OCI-LY7 (cell line): ENCODE results near the gene MAP1B. TPM values are rescaled to one million over a fixed set of nuclear protein-coding genes. Genes with fewer than 3 reads are reported as not detected.
A peak's percentile ranks its signal among the peaks of the same experiment; 100 is the strongest.

ENCODE experiments used
- Bru-seq: library from RNA; stranded (reverse); fragments of 400-500 nt; gene quantifications from one replicate; lab custom pipeline; 2021; lab: Mats Ljungman, UMichigan
- BruChase-seq, 2 experiments: library from RNA; stranded (reverse); fragments of 400-500 nt; gene quantifications; one replicate each; lab custom pipeline; 2021; lab: Mats Ljungman, UMichigan
- BruUV-seq: library from RNA; stranded (reverse); fragments of 400-500 nt; replicated peaks from 2 replicates; lab custom pipeline; 2021; lab: Mats Ljungman, UMichigan
- CTCF ChIA-PET: fragments of 300-600 bp; sonication (Branson Sonifier 250); formaldehyde crosslinking; loops from one replicate; lab custom pipeline; 2022; ENCODE audit warnings: antibody characterized with exemption; ENCODE audit not compliant: unreplicated experiment; lab: Charles Lee
- POLR2A ChIA-PET: fragments of 300-600 bp; sonication (Branson Sonifier 250); formaldehyde crosslinking; loops from one replicate; lab custom pipeline; 2022; ENCODE audit warnings: antibody characterized with exemption; lab: Charles Lee
- DNase-seq: peaks from one replicate; pipeline ENCODE4 v3.0.0-alpha.2; 2015; ENCODE audit warnings: low spot score
- H2AFZ ChIP-seq: fragments of 200-600 bp; sonication (generic), shearing (Covaris generic); 2 replicates; pipeline ENCODE4 v1.6.1; 2014; ENCODE audit warnings: mild to moderate bottlenecking, antibody characterized with exemption, low read length, moderate library complexity
- H3K27ac ChIP-seq: fragments of 200-600 bp; sonication (generic); 2 replicates; pipeline ENCODE4 v1.5.1; 2014; ENCODE audit warnings: mixed run types, low read depth, mild to moderate bottlenecking, moderate library complexity, low read length, inconsistent platforms; ENCODE audit not compliant: poor library complexity, severe bottlenecking
- H3K36me3 ChIP-seq: fragments of 200-600 bp; sonication (generic); 2 replicates; pipeline ENCODE4 v1.6.1; 2014; ENCODE audit warnings: mild to moderate bottlenecking, antibody characterized with exemption, low read length, moderate library complexity, mixed read lengths; ENCODE audit not compliant: insufficient read depth
- H3K4me1 ChIP-seq: fragments of 200-600 bp; sonication (generic); 2 replicates; pipeline ENCODE4 v1.5.1; 2014; ENCODE audit warnings: mild to moderate bottlenecking, low read length; ENCODE audit not compliant: insufficient read depth, poor library complexity, severe bottlenecking
- H3K4me2 ChIP-seq: fragments of 200-600 bp; sonication (generic); 2 replicates; pipeline ENCODE4 v1.6.1; 2014; ENCODE audit warnings: mild to moderate bottlenecking, low read length
- H3K4me3 ChIP-seq: fragments of 200-600 bp; sonication (generic); 2 replicates; pipeline ENCODE4 v1.5.1; 2014; ENCODE audit warnings: mild to moderate bottlenecking, low read depth, low read length; ENCODE audit not compliant: poor library complexity, severe bottlenecking
- H3K79me2 ChIP-seq: fragments of 200-600 bp; sonication (generic); 2 replicates; pipeline ENCODE4 v1.6.1; 2016; ENCODE audit warnings: low read depth, mild to moderate bottlenecking, low read length, moderate library complexity, mixed read lengths; ENCODE audit not compliant: insufficient read depth
- H3K9me2 ChIP-seq: fragments of 200-600 bp; sonication (generic); 2 replicates; pipeline ENCODE4 v1.6.1; 2016; ENCODE audit warnings: mild to moderate bottlenecking, low read length, mixed read lengths; ENCODE audit not compliant: insufficient read depth
- H3K9me3 ChIP-seq: fragments of 200-600 bp; sonication (generic); 2 replicates; pipeline ENCODE4 v1.6.1; 2014; ENCODE audit warnings: mild to moderate bottlenecking, mixed run types, low read length, mixed read lengths
- H4K20me1 ChIP-seq: fragments of 200-600 bp; sonication (generic); 2 replicates; pipeline ENCODE4 v1.6.1; 2014; ENCODE audit warnings: mild to moderate bottlenecking, antibody characterized with exemption, low read length, moderate library complexity, mixed read lengths; ENCODE audit not compliant: insufficient read depth
- CTCF ChIP-seq: fragments of 200-600 bp; sonication (generic); conservative IDR thresholded peaks from 2 replicates; pipeline ENCODE4 v1.5.1; 2014; ENCODE audit warnings: mild to moderate bottlenecking, antibody characterized with exemption, low read length, moderate library complexity, mixed read lengths
- EZH2phosphoT487 ChIP-seq: fragments of 200-600 bp; sonication (generic); IDR thresholded peaks from 2 replicates; pipeline ENCODE4 v1.6.1; 2018; ENCODE audit warnings: low read depth, borderline replicate concordance, mild to moderate bottlenecking, mixed run types, antibody characterized with exemption, low read length, moderate library complexity, mixed read lengths
- intact Hi-C: fragments of 100-400 bp; cut with micrococcal nuclease; formaldehyde crosslinking; loops from one replicate; pipeline ENCODE4 v1.10.0; 2022; ENCODE audit not compliant: unreplicated experiment
- long read RNA-seq: library from polyadenylated mRNA; stranded (forward); transcript quantifications from one replicate; pipeline ENCODE4 v2.0.0, GENCODE V29; 2022
- total RNA-seq, 2 experiments: library from RNA; depleted of rRNA in 1 of 2; stranded (reverse); fragments of >200 nt in 1 of 2; shearing (Covaris generic) in 1 of 2; gene quantifications; 2 replicates each; pipeline ENCODE4 v1.2.3, GENCODE V29; 2014 to 2022

MAP1B gene
- total RNA-seq (2014; rRNA removed; shearing (Covaris generic)), result not detected in 2 replicates
- total RNA-seq (2022), result 0.06 TPM in 1 of 2 replicates, not detected in the other
- Bru-seq, nascent RNA, result percentile 14 among the genes with signal in this experiment
- BruChase-seq, experiment 1, labeled RNA remaining after a 6-hour chase, result percentile 9 among the genes with signal in this experiment
- BruChase-seq, experiment 2, labeled RNA remaining after a 2-hour chase, result percentile 18 among the genes with signal in this experiment
- long read RNA-seq, result 0 reads

GRCh38 chr5:72107131-72107900 lies at the start of gene MAP1B:
Gene MAP1B, plus strand, starts transcription at chr5:72107475. Its CDS starts 57 bp downstream, at chr5:72107532.
- H3K9me2 ChIP-seq, result no peaks in the 10 kb centered on the region
- H2AFZ ChIP-seq, result no peak within 1 kb of the TSS
- H3K4me3 ChIP-seq, result peak within 1 kb of the TSS; percentile 40
- peak within 1 kb of the TSS; percentile 41; the same call in 1 of the 2 replicates for H3K4me2 ChIP-seq
- H3K79me2 ChIP-seq, result no peaks in the 10 kb centered on the region
- no peaks in the 10 kb centered on the region for H3K9me3 ChIP-seq
- intact Hi-C loops, result no loop called here
- ChIA-PET POLR2A (no interaction called here), CTCF (no interaction called here)
- no peak for DNase-seq
- TF ChIP-seq EZH2phosphoT487 (no peak), CTCF (no peak)
- H3K36me3 ChIP-seq, result no peaks in the 10 kb centered on the region
- BruUV-seq, result no TSS peak
- no peaks in the 10 kb centered on the region for H3K4me1 ChIP-seq
- no peak within 1 kb of the TSS for H3K27ac ChIP-seq
- H4K20me1 ChIP-seq, result no peaks in the 10 kb centered on the region

- TF ChIP-seq CTCF (no peak), EZH2phosphoT487 (no peak)
- intact Hi-C loops, result no loop called here
- H3K9me2 ChIP-seq, result no peaks in the 10 kb centered on the region
- no peak overlapping the region for H2AFZ ChIP-seq
- H3K4me1 ChIP-seq, result no peaks in the 10 kb centered on the region
- no peaks in the 10 kb centered on the region for H4K20me1 ChIP-seq
- no peak for DNase-seq
- H3K36me3 ChIP-seq, result no peaks in the 10 kb centered on the region
- H3K27ac ChIP-seq, result no peak overlapping the region
- no peak overlapping the region for H3K4me3 ChIP-seq
- H3K79me2 ChIP-seq, result no peaks in the 10 kb centered on the region
- ChIA-PET CTCF (no interaction called here), POLR2A (no interaction called here)
- BruUV-seq, result no TSS peak
- no peaks in the 10 kb centered on the region for H3K9me3 ChIP-seq
- no peak overlapping the region for H3K4me2 ChIP-seq
Measured at GRCh38 chr5:72057816-72058215, 49.5 kb upstream of the MAP1B start.
